ENCODE measurements around the gene FKBP5. TPM values are rescaled to one million over a fixed set of nuclear protein-coding genes. Genes with fewer than 3 reads are reported as not detected.

Gene FKBP5
- total RNA-seq, 3 donors from 2014 or later: 167 to 970 (median 266) TPM

GRCh38 chr6:35586542-35586941 lies 102.2 kb downstream of the FKBP5 start:
- peak in 1 of 2 donors; percentile 74 for DNase-seq (ENCODE audit: low spot score in 2 of 2)
- intact Hi-C loops (cut with DNase I; ENCODE audit: low total_unique reads): loop anchor here (5.0 kb wide), 1 partner anchor 151 kb away; the partner anchor contains the start of gene ARMC12
- Histone ChIP-seq H3K4me1 (peaks cover 7 to 17% of the 10 kb centered on the region in 2 donors), H3K27me3 (no peaks in the 10 kb centered on the region), H3K36me3 (peaks cover 3% of the 10 kb centered on the region), H3K4me3 (no peak overlapping the region), H3K9me3 (no peaks in the 10 kb centered on the region), H3K27ac (peak overlapping the region; percentile 26 to 73)
- TF ChIP-seq POLR2AphosphoS5 (IDR thresholded peaks at IDR 0.05) (peak in 1 of 3 donors; percentile 37), POLR2A (IDR thresholded peaks at IDR 0.05) (no peak)
- TF ChIP-seq, protein P1, sequence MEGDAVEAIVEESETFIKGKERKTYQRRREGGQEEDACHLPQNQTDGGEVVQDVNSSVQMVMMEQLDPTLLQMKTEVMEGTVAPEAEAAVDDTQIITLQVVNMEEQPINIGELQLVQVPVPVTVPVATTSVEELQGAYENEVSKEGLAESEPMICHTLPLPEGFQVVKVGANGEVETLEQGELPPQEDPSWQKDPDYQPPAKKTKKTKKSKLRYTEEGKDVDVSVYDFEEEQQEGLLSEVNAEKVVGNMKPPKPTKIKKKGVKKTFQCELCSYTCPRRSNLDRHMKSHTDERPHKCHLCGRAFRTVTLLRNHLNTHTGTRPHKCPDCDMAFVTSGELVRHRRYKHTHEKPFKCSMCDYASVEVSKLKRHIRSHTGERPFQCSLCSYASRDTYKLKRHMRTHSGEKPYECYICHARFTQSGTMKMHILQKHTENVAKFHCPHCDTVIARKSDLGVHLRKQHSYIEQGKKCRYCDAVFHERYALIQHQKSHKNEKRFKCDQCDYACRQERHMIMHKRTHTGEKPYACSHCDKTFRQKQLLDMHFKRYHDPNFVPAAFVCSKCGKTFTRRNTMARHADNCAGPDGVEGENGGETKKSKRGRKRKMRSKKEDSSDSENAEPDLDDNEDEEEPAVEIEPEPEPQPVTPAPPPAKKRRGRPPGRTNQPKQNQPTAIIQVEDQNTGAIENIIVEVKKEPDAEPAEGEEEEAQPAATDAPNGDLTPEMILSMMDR (IDR thresholded peaks at IDR 0.05): no peak

DNA sequence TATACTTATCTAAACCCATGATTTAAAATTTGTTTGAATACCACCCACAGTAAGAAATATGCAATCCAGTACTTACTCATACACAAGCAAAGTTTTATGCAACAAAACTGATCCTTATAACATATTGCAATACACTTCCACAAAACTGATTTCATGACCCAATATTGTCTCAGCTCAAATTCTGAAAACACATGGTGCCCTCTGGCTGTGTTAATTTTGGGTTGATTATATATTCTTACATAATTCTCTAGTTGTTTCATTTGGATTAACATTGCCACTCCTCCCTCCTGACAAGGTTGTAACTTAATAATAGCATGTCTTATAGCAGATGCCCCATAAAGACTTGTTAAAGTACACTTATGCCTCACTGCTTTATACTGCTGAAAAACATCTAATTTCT lies 103.1 kb downstream of the FKBP5 start:
- peak overlapping the region; percentile 26 to 53 for H3K27ac ChIP-seq
- no peak overlapping the region for H3K4me3 ChIP-seq
- no peaks in the 10 kb centered on the region for H3K27me3 ChIP-seq
- peaks cover 3% of the 10 kb centered on the region for H3K36me3 ChIP-seq
- TF ChIP-seq, protein P1 (IDR thresholded peaks at IDR 0.05): no peak
- TF ChIP-seq POLR2A (IDR thresholded peaks at IDR 0.05) (no peak), POLR2AphosphoS5 (IDR thresholded peaks at IDR 0.05) (no peak)
- H3K4me1 ChIP-seq: peaks cover 7 to 17% of the 10 kb centered on the region in 2 donors
- intact Hi-C loops (cut with DNase I; ENCODE audit: low total_unique reads): loop anchor here (5.0 kb wide), 1 partner anchor 152 kb away; the partner anchor contains the start of gene ARMC12
- DNase-seq (ENCODE audit: low spot score in 2 of 2): no peak
- no peaks in the 10 kb centered on the region for H3K9me3 ChIP-seq

- TF ChIP-seq, protein P1 (IDR thresholded peaks at IDR 0.05): peak; percentile 88 to 92 (median 90)
- TF ChIP-seq POLR2A (IDR thresholded peaks at IDR 0.05) (no peak), POLR2AphosphoS5 (IDR thresholded peaks at IDR 0.05) (peak in 2 of 3 donors; percentile 21 to 24)
- intact Hi-C loops (cut with DNase I; ENCODE audit: low total_unique reads): no loop called here
- peak; percentile 67 to 70 for DNase-seq (ENCODE audit: low spot score in 2 of 2)
- Histone ChIP-seq H3K27ac (peak overlapping the region; percentile 41 to 71), H3K27me3 (no peaks in the 10 kb centered on the region), H3K36me3 (peaks cover 3% of the 10 kb centered on the region), H3K4me3 (no peak overlapping the region), H3K4me1 (peaks cover 0 to 9% of the 10 kb centered on the region in 2 donors), H3K9me3 (no peaks in the 10 kb centered on the region)
Measured at GRCh38 chr6:35583893-35584688, 104.6 kb downstream of the FKBP5 start.

- DNase-seq (ENCODE audit: low spot score in 2 of 2): no peak
- intact Hi-C loops (cut with DNase I; ENCODE audit: low total_unique reads): no loop called here
- TF ChIP-seq POLR2AphosphoS5 (IDR thresholded peaks at IDR 0.05) (no peak), POLR2A (IDR thresholded peaks at IDR 0.05) (no peak)
- TF ChIP-seq, protein P1 (IDR thresholded peaks at IDR 0.05): no peak
- H3K4me1 ChIP-seq: peaks cover 0 to 5% of the 10 kb centered on the region in 2 donors
- H3K4me3 ChIP-seq: no peak overlapping the region
- no peak overlapping the region for H3K27ac ChIP-seq
- H3K36me3 ChIP-seq: peaks cover 3% of the 10 kb centered on the region
- no peaks in the 10 kb centered on the region for H3K27me3 ChIP-seq
- H3K9me3 ChIP-seq: no peaks in the 10 kb centered on the region
Measured at GRCh38 chr6:35582315-35582714, 106.4 kb downstream of the FKBP5 start.

DNA sequence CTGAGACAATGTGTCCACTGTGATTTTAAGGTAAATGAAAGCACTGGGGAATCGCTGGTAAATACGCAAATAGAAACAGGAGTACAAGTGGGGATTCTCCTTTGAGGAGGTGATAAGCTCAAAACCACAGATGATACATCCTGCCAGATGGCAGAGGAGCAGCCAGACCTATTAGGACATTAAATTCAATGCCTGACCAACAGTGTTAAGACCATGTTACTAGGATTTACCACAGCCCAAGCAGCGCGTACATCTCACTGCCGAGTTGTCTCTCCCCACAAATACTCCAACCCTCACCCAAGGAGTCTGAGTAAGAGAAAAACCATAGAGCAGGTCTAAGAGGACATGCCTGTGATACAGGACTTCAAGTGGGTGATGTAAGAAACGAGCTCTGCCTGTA lies 107.1 kb downstream of the FKBP5 start:
- no peaks in the 10 kb centered on the region for H3K27me3 ChIP-seq
- no peak overlapping the region for H3K27ac ChIP-seq
- TF ChIP-seq, protein P1 (IDR thresholded peaks at IDR 0.05): no peak
- TF ChIP-seq POLR2AphosphoS5 (IDR thresholded peaks at IDR 0.05): no peak
- peaks cover 3% of the 10 kb centered on the region for H3K36me3 ChIP-seq
- intact Hi-C loops (cut with DNase I; ENCODE audit: low total_unique reads): no loop called here
- H3K4me3 ChIP-seq: no peak overlapping the region
- no peak for DNase-seq (ENCODE audit: low spot score in 2 of 2)
- H3K9me3 ChIP-seq: no peaks in the 10 kb centered on the region
- peaks cover 0 to 5% of the 10 kb centered on the region in 2 donors for H3K4me1 ChIP-seq
